Effector CD8-positive, alpha-beta T cell (primary cell): ENCODE measurements around the gene LDB2.

ENCODE experiments used
- DNase-seq: peaks from one replicate; lab custom pipeline; 2025; lab: John Stamatoyannopoulos, UW

The LDB2 gene

GRCh38 chr4:16843831-16844508 lies 54.5 kb downstream of the LDB2 start:
- DNase-seq, result no peak

GRCh38 chr4:16838226-16838875 lies 60.1 kb downstream of the LDB2 start:
- DNase-seq, result no peak

GRCh38 chr4:16837475-16837874 lies 61.0 kb downstream of the LDB2 start:
- no peak for DNase-seq

GRCh38 chr4:16836324-16836723 lies 62.1 kb downstream of the LDB2 start:
- no peak for DNase-seq

GRCh38 chr4:16835597-16836247 lies 62.7 kb downstream of the LDB2 start:
- no peak for DNase-seq

GRCh38 chr4:16834814-16835213 lies 63.6 kb downstream of the LDB2 start:
- no peak for DNase-seq

- DNase-seq, result no peak
Observed at GRCh38 chr4:16833722-16834121, 64.7 kb downstream of the LDB2 start.

GRCh38 chr4:16830081-16830480 lies 68.4 kb downstream of the LDB2 start:
- no peak for DNase-seq

GRCh38 chr4:16827794-16828724 lies 70.4 kb downstream of the LDB2 start:
- no peak for DNase-seq

- DNase-seq, result no peak
Observed at GRCh38 chr4:16827045-16827444, 71.4 kb downstream of the LDB2 start.

- DNase-seq, result no peak
Observed at GRCh38 chr4:16826406-16826910, 72.0 kb downstream of the LDB2 start.

GRCh38 chr4:16824278-16824806 lies 74.1 kb downstream of the LDB2 start:
- no peak for DNase-seq

- no peak for DNase-seq
Observed at GRCh38 chr4:16820329-16820728, 78.1 kb downstream of the LDB2 start.

GRCh38 chr4:16819652-16820051 lies 78.8 kb downstream of the LDB2 start:
- no peak for DNase-seq

- no peak for DNase-seq
Observed at GRCh38 chr4:16818005-16818404, 80.4 kb downstream of the LDB2 start.

- DNase-seq, result no peak
Observed at GRCh38 chr4:16817286-16817685, 81.2 kb downstream of the LDB2 start.

- no peak for DNase-seq
Observed at GRCh38 chr4:16814361-16814760, 84.1 kb downstream of the LDB2 start.

GRCh38 chr4:16812041-16812440 lies 86.4 kb downstream of the LDB2 start:
- no peak for DNase-seq

- DNase-seq, result no peak
Observed at GRCh38 chr4:16809943-16810342, 88.5 kb downstream of the LDB2 start.

GRCh38 chr4:16809064-16809463 lies 89.4 kb downstream of the LDB2 start:
- DNase-seq, result no peak

- DNase-seq, result no peak
Observed at GRCh38 chr4:16807355-16807754, 91.1 kb downstream of the LDB2 start.

GRCh38 chr4:16804581-16804980 lies 93.9 kb downstream of the LDB2 start:
- DNase-seq, result no peak
